Fibroblast of lung (primary cell): ENCODE data around the gene MATK.

Experiments
- CTCF ChIP-seq, 2 donors: IDR thresholded peaks in 1 of 2; conservative IDR thresholded peaks in 1 of 2; 1 replicate in 1 of 2; 2 replicates in 1 of 2; pipeline ENCODE4 v1.5.1; 2011 to 2012; ENCODE audit warnings: low read length in 2 of 2, control low read depth in 1 of 2, inconsistent platforms in 1 of 2, low read depth in 1 of 2, mild to moderate bottlenecking in 1 of 2
- EZH2 ChIP-seq: IDR thresholded peaks from 2 replicates; pipeline ENCODE4 v1.5.1; 2012; ENCODE audit warnings: low read length, control low read depth, mild to moderate bottlenecking; ENCODE audit errors: missing control alignments

- no peak for TF ChIP-seq EZH2
- TF ChIP-seq CTCF (conservative IDR thresholded peaks at IDR 0.05 in 1 of 2, IDR thresholded peaks at IDR 0.05 in 1 of 2; ENCODE audit: low read depth in 1 of 2, low read length in 2 of 2), result no peak
These were observed at the start of gene MATK for GRCh38 chr19:3785938-3786824.
